ENCODE measurements around the gene SCNN1A. TPM values are rescaled to one million over a fixed set of nuclear protein-coding genes. Genes with fewer than 3 reads are reported as not detected.

SCNN1A gene
- total and polyA plus RNA-seq, 2 of the 13 experiments (the other 11 are each of a cell fraction or from before 2014, with no cell fraction given), result 1.5 to 14.6 TPM

GRCh38 chr12:6341417-6342139 is 33.8 kb downstream of the SCNN1A start, which contains the start of gene TNFRSF1A (continued):
- TF ChIP-seq PBX2 (CRISPR knock-in tag; IDR thresholded peaks at IDR 0.05) (no peak), TFDP1 (CRISPR knock-in tag; IDR thresholded peaks at IDR 0.05; ENCODE audit: borderline replicate concordance) (no peak), ZUFSP (CRISPR knock-in tag; IDR thresholded peaks at IDR 0.05; ENCODE audit: borderline replicate concordance) (no peak), FOXP1 (IDR thresholded peaks at IDR 0.05) (no peak), FOXP1 (CRISPR knock-in tag; IDR thresholded peaks at IDR 0.05) (no peak), ZBTB21 (CRISPR knock-in tag; IDR thresholded peaks at IDR 0.05) (no peak), ZNF687 (CRISPR knock-in tag; IDR thresholded peaks at IDR 0.05) (peak; percentile 89), MXI1 (IDR thresholded peaks at IDR 0.05; ENCODE audit: borderline replicate concordance, low read depth, low read length) (no peak), HNRNPL (IDR thresholded peaks at IDR 0.05; ENCODE audit: low read depth, low read length) (no peak), LRRFIP1 (CRISPR knock-in tag; conservative IDR thresholded peaks at IDR 0.05) (no peak), ELF4 (CRISPR knock-in tag; IDR thresholded peaks at IDR 0.05; ENCODE audit: borderline replicate concordance) (no peak), ZNF232 (CRISPR knock-in tag; IDR thresholded peaks at IDR 0.05; ENCODE audit: borderline replicate concordance) (peak; percentile 52; the same call in 1 of the 2 replicates), RBM39 (IDR thresholded peaks at IDR 0.05; ENCODE audit: low read depth, low read length, poor library complexity, severe bottlenecking) (peak; percentile 67), ZNF230 (CRISPR knock-in tag; IDR thresholded peaks at IDR 0.05) (no peak), SALL2 (CRISPR knock-in tag; IDR thresholded peaks at IDR 0.05) (no peak; the same call in 1 of the 2 replicates)

Data from HepG2 (cell line).